Nephron progenitor cell (in vitro differentiated cells): ENCODE measurements around the gene RADIL.

Experiments used
- DNase-seq: peaks from one replicate; pipeline ENCODE4 v3.0.0; 2021
- H3K27ac Mint-ChIP-seq: 2 replicates; pipeline ENCODE4 v1.8.0; 2021; ENCODE audit warnings: mild to moderate bottlenecking, moderate library complexity, mixed read lengths
- H3K27me3 Mint-ChIP-seq: 2 replicates; pipeline ENCODE4 v1.8.0; 2021; ENCODE audit warnings: mild to moderate bottlenecking, low read depth, mixed read lengths; ENCODE audit not compliant: poor library complexity
- H3K36me3 Mint-ChIP-seq: 2 replicates; pipeline ENCODE4 v1.8.0; 2021; ENCODE audit warnings: low read depth, mixed read lengths
- H3K4me1 Mint-ChIP-seq: 2 replicates; pipeline ENCODE4 v1.8.0; 2021; ENCODE audit warnings: mixed read lengths
- H3K4me3 Mint-ChIP-seq: 2 replicates; pipeline ENCODE4 v1.8.0; 2021; ENCODE audit warnings: mild to moderate bottlenecking, moderate library complexity, mixed read lengths
- H3K9me3 Mint-ChIP-seq: 2 replicates; pipeline ENCODE4 v1.8.0; 2021; ENCODE audit warnings: mild to moderate bottlenecking, moderate library complexity, mixed read lengths
- CTCF ChIP-seq: fragments of 200-600 bp; sonication (generic); IDR thresholded peaks from 2 replicates; pipeline ENCODE4 v1.5.0; 2021; ENCODE audit warnings: antibody characterized with exemption

Gene RADIL

DNA sequence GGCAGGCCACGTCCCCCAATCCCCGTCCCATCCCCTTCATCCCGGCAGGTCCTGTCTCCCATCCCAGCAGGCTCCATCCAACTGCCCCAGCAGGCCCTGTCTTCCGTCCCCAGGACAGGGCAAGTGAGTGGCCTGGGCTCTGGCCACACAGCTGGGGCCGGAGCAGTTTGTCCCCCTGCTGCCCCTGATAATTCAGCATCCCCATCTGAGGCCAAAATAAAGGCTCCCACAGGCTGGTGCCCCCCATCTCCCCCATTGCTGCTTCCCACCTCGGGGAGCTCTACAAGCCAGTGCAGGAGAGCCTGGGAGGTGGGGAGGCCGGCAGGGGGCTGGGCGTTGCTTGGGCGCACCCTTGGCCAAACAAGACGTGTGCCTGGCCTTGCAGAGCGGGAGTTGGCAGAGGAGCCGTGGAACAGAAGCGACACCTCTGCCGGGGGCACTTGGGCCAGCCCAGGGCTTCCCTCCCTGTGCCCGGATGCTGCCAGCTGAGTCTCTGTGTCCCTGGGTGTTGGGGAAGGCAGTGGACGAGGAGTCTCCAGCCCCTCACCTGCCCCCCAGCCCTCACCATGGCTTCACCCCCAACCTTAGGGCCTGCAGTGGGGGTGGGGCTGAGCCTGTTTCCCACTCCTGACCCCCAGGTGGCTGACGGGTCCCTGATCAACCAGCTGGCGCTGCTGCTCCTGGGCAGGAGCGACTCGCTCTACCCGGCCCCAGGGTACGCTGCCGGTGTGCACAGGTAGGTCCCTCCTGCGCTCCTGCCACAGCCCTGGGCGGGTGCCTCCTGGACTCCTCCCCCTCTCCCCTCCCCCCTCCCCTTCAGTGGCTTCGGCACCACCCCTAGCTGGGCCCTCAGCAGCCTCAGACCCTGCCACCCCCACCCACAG lies 94.1 kb downstream of the RADIL start:
- no peaks in the 10 kb centered on the region for H3K27me3 Mint-ChIP-seq
- no peak overlapping the region for H3K4me3 Mint-ChIP-seq
- H3K36me3 Mint-ChIP-seq = peaks cover 11% of the 10 kb centered on the region
- peaks cover 6% of the 10 kb centered on the region for H3K4me1 Mint-ChIP-seq
- TF ChIP-seq CTCF = no peak
- peaks cover 6% of the 10 kb centered on the region for H3K9me3 Mint-ChIP-seq
- DNase-seq = no peak
- no peak overlapping the region for H3K27ac Mint-ChIP-seq

DNA sequence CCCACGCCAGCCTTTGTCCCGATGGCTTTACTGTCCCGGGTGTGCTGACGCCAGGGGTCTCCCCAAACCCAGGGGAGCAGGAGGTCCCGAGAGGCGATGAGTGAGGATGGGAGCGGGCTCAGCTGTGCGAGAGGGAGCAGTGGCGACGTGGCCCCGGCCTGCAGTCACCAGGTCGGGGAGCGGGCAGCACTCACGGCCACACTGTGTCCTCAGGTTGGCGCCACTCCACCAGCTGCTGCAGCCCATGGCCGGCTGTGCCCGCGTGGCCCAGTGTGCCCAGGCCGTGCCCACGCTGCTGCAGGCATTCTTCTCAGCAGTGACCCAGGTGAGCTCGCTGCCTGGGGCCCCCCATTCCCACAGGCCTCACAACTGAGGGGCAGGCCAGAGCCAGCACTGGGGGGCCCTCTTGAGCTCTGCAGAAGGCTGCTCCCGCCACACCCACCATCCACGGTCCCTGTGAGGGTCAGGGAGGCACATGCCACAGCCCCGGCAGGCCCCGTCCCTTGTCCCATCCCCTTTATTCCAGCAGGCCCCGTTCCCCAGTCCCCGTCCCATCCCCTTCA lies 94.8 kb downstream of the RADIL start:
- DNase-seq = no peak
- Mint-ChIP-seq H3K4me1 (no peaks in the 10 kb centered on the region), H3K36me3 (peaks cover 5% of the 10 kb centered on the region), H3K9me3 (no peaks in the 10 kb centered on the region), H3K27me3 (no peaks in the 10 kb centered on the region), H3K4me3 (no peak overlapping the region), H3K27ac (no peak overlapping the region)
- TF ChIP-seq CTCF = no peak

- H3K27ac Mint-ChIP-seq = no peak overlapping the region
- DNase-seq = no peak
- H3K4me1 Mint-ChIP-seq = no peaks in the 10 kb centered on the region
- no peaks in the 10 kb centered on the region for H3K27me3 Mint-ChIP-seq
- no peak for TF ChIP-seq CTCF
- H3K36me3 Mint-ChIP-seq = peaks cover 5% of the 10 kb centered on the region
- H3K4me3 Mint-ChIP-seq = no peak overlapping the region
- no peaks in the 10 kb centered on the region for H3K9me3 Mint-ChIP-seq
Measured at GRCh38 chr7:4787947-4788626, 95.4 kb downstream of the RADIL start.

- no peak overlapping the region for H3K27ac Mint-ChIP-seq
- no peak for DNase-seq
- no peak overlapping the region for H3K4me3 Mint-ChIP-seq
- no peak for TF ChIP-seq CTCF
- no peaks in the 10 kb centered on the region for H3K4me1 Mint-ChIP-seq
- no peaks in the 10 kb centered on the region for H3K27me3 Mint-ChIP-seq
- peaks cover 5% of the 10 kb centered on the region for H3K36me3 Mint-ChIP-seq
- H3K9me3 Mint-ChIP-seq = no peaks in the 10 kb centered on the region
Measured at GRCh38 chr7:4787541-4787940, 96.0 kb downstream of the RADIL start.

GRCh38 chr7:4786015-4786414 lies 97.5 kb downstream of the RADIL start:
- Mint-ChIP-seq H3K27ac (no peak overlapping the region), H3K36me3 (no peaks in the 10 kb centered on the region), H3K4me3 (no peak overlapping the region), H3K4me1 (no peaks in the 10 kb centered on the region), H3K9me3 (no peaks in the 10 kb centered on the region), H3K27me3 (no peaks in the 10 kb centered on the region)
- TF ChIP-seq CTCF = no peak
- DNase-seq = no peak
